Medulla oblongata (tissue), 1 donor: ENCODE data around the gene ATP1A2.

ENCODE experiments used
- DNase-seq: peaks from one replicate; pipeline ENCODE4 v3.0.0-alpha.2; 2015; ENCODE audit errors: extremely low spot score

Gene ATP1A2

DNA sequence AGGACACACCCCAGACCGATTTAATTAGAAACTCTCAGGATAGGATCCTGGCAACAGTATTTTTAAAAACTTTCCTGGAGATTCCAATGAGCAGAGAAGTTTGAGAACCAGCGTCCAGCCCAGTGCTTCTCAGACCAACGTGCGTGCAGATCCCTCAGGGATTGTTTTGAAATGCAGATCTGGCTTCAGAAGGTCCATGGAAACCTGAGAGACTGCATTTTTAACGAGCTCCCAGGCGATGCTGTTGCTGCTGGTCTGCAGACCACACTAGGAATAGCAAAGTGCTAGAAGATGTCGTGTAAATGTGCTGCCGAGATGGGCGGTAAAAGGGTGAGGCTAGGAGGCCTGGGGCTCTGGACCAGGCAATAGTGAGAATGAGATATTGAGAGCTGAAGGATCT is 56.4 kb downstream of the ATP1A2 start:
- no peak for DNase-seq

DNA sequence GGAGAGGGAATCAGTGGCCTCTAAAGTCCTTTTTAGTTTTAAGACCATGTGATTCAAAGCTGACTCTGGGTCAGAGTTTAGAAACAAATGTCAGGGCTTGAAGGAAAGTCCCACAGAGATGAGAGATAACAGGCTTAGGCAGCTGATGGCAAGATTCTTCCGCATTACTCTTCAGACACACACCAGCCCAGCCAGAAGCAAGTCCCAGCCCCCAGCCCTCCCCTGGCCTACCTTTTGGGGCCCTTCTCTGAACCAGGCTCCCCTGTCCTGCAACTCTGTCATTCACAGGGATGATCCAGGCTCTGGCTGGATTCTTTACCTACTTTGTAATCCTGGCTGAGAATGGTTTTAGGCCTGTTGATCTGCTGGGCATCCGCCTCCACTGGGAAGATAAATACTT is 61.7 kb downstream of the ATP1A2 start:
- DNase-seq, result no peak

DNA sequence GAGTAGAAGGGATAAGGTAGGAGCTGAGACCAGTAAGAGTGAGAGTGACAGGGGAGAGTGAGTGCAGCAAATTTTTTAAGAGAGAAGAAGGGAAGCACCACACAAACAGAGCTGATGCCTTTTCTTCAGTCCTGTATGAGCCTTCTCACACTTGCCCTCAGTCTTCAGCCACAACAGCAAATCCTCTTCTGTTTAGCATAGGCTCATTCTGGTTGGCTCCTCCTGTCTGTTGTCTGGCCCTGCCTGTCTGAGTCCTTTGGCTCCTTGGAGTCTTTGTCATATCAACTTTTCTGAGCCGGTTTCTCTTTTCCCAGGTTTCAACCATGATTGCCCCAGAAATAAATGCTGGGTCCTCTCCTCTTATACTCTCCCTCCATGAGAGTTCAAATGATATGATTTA is 62.1 kb downstream of the ATP1A2 start:
- no peak for DNase-seq

DNA sequence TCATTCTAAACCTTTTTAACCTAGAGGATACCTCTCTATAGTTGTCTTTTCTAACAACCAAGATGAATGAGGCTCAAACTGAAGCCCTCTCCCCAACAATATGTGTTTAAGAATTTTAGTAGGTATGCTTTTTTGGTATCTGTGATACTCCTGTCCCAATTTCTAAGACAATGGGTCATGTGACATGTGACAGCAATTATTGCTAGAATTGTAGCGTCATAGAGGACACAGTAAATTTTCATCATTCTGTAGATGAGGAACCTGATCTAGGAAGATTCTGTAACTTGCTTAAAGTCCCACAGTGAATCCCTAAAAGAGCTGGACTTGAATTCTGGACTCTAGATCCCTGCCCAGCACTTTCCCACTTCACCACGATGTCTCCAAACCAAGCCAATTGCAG is 63.2 kb downstream of the ATP1A2 start:
- no peak for DNase-seq

DNA sequence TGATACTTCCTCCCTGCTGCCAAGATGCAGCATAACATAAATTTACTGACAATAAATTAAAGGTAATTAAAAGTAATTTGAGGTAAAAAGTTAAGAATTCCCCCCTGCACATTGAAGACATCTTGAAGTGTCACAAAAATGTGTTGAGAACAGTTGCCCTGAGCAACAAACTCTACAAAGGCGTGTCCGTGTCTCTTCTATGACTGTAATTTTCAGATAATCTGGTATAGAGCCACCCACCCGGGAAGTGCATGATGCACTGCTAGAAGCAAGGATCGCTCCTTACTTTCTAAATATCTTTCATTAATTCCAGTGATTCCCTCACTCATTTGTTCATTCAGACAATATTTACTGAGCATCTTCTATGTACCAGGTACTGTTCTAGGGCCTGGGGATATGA is 63.8 kb downstream of the ATP1A2 start:
- DNase-seq, result no peak

DNA sequence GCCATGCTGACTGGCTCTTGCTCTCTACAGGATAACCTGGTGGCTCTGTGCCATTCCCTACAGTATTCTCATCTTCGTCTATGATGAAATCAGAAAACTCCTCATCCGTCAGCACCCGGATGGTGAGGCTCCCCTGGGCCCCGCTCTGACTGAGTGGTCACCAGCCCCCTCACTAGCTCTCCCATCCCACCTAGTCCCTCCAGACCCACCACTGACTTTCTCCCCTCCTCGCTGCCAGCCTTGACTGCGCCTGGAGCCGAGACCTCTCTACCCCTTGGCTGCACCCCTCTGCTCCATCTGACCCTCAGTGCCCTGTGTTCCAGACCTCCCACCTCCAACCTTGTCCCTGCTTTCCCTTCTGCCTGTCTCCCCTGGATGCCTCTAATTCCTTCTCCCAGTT is 70.7 kb downstream of the ATP1A2 start:
- no peak for DNase-seq

DNA sequence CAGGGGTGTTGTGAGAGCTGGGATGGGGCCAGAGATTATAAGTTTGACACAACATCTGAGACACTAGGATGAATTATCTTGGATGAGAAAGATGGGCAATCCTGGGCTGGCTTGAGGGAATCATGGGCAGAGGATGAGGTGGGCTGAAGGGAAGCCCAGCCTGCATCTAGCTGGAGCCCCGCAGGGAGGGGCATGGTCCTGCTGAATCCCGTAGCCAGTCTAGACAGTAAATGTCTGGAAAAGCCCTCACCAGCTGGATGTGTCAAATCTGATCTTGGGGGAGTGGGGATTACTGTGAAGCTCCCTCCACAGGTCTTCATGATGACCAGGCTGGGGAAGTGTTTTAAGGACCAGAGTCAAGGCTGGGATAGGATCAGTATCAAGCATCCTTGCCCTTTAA is 71.2 kb downstream of the ATP1A2 start:
- DNase-seq, result no peak

DNA sequence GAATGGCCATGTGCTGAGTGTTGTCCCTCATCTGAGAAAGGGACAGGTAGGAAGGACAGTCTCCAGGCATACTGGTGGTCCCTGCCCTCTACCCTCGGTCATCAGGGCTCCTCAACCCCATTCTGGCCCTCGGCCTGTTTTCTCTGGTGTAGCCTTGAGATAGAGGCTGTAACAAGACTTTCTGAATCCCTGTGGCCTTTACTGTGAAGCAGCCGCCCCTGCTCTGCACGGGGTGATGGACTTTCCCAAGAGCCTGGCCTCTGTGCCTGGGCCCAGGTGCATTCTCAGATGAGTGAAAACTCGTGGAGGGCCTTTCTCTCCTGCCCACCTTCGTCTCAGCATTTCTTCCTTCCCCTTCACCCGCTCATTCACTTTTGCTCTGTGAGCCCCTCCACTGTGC is 71.8 kb downstream of the ATP1A2 start:
- no peak for DNase-seq

DNA sequence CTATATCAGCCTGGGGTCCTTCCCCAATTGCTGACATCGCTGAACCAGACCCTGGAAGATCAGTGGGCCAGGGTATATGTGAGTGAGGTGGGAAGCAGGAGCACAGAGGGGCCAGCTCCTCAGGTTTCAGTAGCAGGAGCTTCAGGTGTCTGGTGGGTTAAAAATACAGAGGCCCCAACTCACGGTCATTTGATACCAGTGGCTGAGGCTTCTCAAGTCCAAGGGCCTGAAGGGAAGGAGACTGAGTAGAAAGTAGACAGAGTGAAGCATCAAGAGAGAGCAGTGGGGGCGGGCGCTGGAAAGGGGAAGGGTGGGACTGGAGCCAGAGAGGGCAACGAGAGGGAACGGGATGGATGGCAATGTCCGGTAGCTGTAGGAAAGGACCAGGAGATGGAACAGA is 72.8 kb downstream of the ATP1A2 start:
- no peak for DNase-seq

DNA sequence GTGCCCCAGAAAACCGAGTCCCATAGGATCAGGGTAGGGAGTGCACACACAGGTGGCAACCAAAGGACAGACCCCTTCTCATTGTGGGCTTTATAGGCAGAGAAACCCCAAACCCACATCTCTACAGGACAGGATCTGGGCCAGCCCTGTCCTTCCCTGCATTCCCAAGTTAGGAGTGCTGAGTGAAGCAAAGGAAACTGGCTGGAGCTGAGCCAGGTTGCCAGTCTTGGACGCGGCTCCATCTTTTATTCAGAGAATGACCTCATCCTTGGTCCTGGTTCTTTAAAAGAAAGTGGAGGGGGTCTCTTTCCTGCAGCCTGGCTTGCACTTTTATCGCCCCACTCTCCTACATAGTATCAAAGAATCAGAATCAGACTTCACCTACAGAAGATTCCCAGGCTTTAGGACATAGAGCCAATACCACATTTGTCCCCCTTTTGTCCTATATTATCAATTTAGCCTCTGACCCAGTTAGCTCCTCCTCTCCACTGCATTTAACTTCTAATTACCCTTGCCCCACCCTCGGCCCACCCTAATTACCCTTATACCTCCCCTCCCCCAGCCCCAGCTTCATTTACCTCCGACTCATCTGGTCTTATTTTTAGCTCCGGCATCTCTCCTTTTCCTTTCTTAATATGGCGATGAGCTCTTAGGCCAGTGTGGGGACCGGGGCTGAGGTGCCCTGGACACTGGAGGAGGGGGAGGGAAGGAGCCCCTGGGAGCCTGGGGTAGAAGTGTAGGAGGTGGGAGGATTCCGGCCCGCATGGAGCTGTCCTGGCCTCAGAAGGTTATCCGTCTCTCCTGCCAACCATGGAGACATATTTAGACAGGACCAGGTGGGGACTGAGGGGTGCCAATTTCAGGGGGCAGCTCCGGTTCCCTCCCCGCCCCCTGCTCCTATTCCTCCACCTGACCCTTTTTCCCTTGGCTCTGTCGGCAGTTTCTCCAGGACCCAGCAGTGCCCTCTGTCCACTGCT is 74.4 kb downstream of the ATP1A2 start, which contains the start of gene CASQ1:
Gene CASQ1 (plus strand): TSS at position 927 of the 977 bp plus-strand sequence. CDS start 177 bp downstream, outside the sequence.
- DNase-seq, result peak; percentile 53

DNA sequence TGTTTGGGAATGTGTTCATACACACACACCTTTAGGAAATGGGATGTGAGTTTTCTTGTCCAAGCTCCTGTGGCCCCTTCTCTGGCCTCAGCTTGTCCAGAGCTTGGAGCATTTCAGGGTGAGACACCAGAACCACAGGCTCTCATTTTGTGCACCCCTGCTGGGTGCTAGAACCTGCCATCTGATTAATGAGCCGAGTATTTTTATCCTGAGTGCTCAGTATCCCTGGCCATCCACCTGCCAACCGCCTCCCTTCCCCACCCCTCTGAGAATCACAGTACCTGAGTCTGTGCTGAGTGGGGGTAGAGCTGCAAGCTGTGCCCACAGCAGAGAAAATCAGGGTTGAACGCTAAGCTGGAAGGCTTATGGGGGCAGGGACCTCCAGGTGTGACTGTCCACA is 76.2 kb downstream of the ATP1A2 start:
- no peak for DNase-seq

DNA sequence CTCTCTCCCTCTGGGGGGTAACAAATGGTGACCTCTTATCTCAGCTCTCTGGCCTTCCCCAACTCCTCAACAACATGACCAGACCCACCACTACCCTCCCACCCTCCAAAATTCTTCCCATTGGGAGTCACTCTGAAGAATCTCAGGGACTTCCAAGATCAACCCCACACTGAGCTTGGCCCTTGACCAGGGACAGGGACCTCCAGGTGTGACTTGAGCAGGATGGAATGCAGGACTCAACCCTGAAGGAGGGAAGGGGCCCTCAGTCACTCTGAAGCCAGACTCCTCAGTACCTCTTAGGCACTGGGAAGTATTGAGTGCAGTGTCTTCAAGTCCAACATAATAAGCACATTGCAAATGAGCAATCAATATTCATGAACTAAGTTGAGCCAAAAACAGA is 76.7 kb downstream of the ATP1A2 start:
- DNase-seq, result no peak
